ENCODE results near the gene FAM110A.

DNA sequence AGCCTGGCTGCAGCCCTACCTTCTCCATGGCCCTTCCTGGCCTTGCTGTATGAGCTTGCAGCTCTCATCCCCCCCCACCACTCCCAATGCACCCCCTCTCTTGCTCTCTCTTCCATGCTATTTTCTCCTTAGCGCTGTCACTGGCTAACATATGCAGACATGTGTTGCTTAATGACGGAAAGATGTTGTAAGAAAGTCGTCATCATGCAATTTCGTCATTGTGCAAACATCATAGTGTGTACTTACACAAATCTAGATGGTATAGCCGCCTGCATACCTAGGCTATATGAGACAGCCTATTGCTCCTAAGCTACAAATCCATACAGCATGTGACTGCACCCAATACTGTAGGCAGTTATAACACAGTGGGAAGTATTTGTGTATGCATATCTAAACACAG, 55.6 kb downstream of the FAM110A start:
- TF ChIP-seq ZNF41 (CRISPR knock-in tag; conservative IDR thresholded peaks at IDR 0.05), result no peak
- TF ChIP-seq, protein P1, sequence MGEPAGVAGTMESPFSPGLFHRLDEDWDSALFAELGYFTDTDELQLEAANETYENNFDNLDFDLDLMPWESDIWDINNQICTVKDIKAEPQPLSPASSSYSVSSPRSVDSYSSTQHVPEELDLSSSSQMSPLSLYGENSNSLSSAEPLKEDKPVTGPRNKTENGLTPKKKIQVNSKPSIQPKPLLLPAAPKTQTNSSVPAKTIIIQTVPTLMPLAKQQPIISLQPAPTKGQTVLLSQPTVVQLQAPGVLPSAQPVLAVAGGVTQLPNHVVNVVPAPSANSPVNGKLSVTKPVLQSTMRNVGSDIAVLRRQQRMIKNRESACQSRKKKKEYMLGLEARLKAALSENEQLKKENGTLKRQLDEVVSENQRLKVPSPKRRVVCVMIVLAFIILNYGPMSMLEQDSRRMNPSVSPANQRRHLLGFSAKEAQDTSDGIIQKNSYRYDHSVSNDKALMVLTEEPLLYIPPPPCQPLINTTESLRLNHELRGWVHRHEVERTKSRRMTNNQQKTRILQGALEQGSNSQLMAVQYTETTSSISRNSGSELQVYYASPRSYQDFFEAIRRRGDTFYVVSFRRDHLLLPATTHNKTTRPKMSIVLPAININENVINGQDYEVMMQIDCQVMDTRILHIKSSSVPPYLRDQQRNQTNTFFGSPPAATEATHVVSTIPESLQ (CRISPR knock-in tag; IDR thresholded peaks at IDR 0.05), result no peak
- no peak for TF ChIP-seq TARDBP (IDR thresholded peaks at IDR 0.05)
- no peak for TF ChIP-seq NFIX (CRISPR knock-in tag; IDR thresholded peaks at IDR 0.05; ENCODE audit: low read depth)
